IMR-90 (cell line): ENCODE data around the gene GJC2. TPM values are rescaled to one million over a fixed set of nuclear protein-coding genes. Genes with fewer than 3 reads are reported as not detected.

Experiments used
- ATAC-seq: fragments of 200-7000 bp; cut with Tn5 transposase; 2 replicates; pipeline ENCODE4 v1.9.1; 2020; ENCODE audit warnings: low read depth, mild to moderate bottlenecking, moderate library complexity
- BruUV-seq: library from RNA; stranded (reverse); fragments of 400-500 nt; replicated peaks from 2 replicates; lab custom pipeline; 2021; lab: Mats Ljungman, UMichigan
- CTCF ChIA-PET: fragments of 300-600 bp; formaldehyde crosslinking; extraction: SDS; loops from one replicate; lab custom pipeline; 2021; ENCODE audit warnings: antibody characterized with exemption; lab: Yijun Ruan, JAX
- POLR2A ChIA-PET: fragments of 300-600 bp; sonication (Branson Sonifier 250); formaldehyde crosslinking; loops from one replicate; lab custom pipeline; 2022; ENCODE audit warnings: antibody characterized with exemption; ENCODE audit not compliant: unreplicated experiment; lab: Charles Lee
- DNase-seq: peaks from one replicate; pipeline ENCODE4 v3.0.0; 2013
- H2AFZ ChIP-seq: replicated peaks from 2 replicates; pipeline ENCODE3; 2013; ENCODE audit warnings: low read length, mild to moderate bottlenecking; ENCODE audit not compliant: poor library complexity
- H2AK5ac ChIP-seq: 2 replicates; pipeline ENCODE4 v1.6.1; 2013; ENCODE audit warnings: low read depth, low read length, inconsistent platforms
- H2AK9ac ChIP-seq: replicated peaks from 2 replicates; pipeline ENCODE3; 2013; ENCODE audit warnings: mild to moderate bottlenecking, low read depth, low read length, moderate library complexity; ENCODE audit not compliant: poor library complexity
- H2BK120ac ChIP-seq: 2 replicates; pipeline ENCODE4 v1.6.1; 2013; ENCODE audit warnings: low read depth, low read length, inconsistent platforms
- H2BK15ac ChIP-seq: 3 replicates; pipeline ENCODE4 v1.6.1; 2013; ENCODE audit warnings: low read depth, low read length, inconsistent platforms
- H2BK20ac ChIP-seq: 2 replicates; pipeline ENCODE4 v1.6.1; 2013; ENCODE audit warnings: low read depth, mild to moderate bottlenecking, inconsistent platforms, low read length, moderate library complexity
- H2BK5ac ChIP-seq: 2 replicates; pipeline ENCODE4 v1.6.1; 2013; ENCODE audit warnings: mild to moderate bottlenecking, low read depth, low read length, inconsistent platforms; ENCODE audit not compliant: poor library complexity, severe bottlenecking
- H3K14ac ChIP-seq: replicated peaks from 2 replicates; pipeline ENCODE4 v1.6.1; 2013; ENCODE audit warnings: low read depth, low read length, inconsistent platforms
- H3K18ac ChIP-seq: 2 replicates; pipeline ENCODE4 v1.6.1; 2013; ENCODE audit warnings: low read depth, low read length, control low read depth
- H3K23ac ChIP-seq: 2 replicates; pipeline ENCODE4 v1.6.1; 2013; ENCODE audit warnings: low read depth, low read length, inconsistent platforms
- H3K27ac ChIP-seq: 2 replicates; pipeline ENCODE4 v1.5.1; 2013; ENCODE audit warnings: mild to moderate bottlenecking, control low read depth, low read length; ENCODE audit not compliant: insufficient read depth
- H3K27me3 ChIP-seq: 2 replicates; pipeline ENCODE4 v1.6.1; 2013; ENCODE audit warnings: low read length; ENCODE audit not compliant: control insufficient read depth, insufficient read depth
- H3K36me3 ChIP-seq: 2 replicates; pipeline ENCODE4 v1.6.1; 2013; ENCODE audit warnings: low read length, mixed read lengths; ENCODE audit not compliant: control insufficient read depth, insufficient read depth
- H3K4ac ChIP-seq: 2 replicates; pipeline ENCODE4 v1.6.1; 2013; ENCODE audit warnings: low read depth, low read length, inconsistent platforms
- H3K4me1 ChIP-seq: 2 replicates; pipeline ENCODE4 v1.6.1; 2013; ENCODE audit warnings: low read length, mixed read lengths; ENCODE audit not compliant: control insufficient read depth, insufficient read depth
- H3K4me2 ChIP-seq: 2 replicates; pipeline ENCODE4 v1.6.1; 2013; ENCODE audit warnings: low read depth, mild to moderate bottlenecking, control low read depth, low read length, moderate library complexity
- H3K4me3 ChIP-seq: 2 replicates; pipeline ENCODE4 v1.5.1; 2013; ENCODE audit warnings: low read depth, mild to moderate bottlenecking, control low read depth, low read length, moderate library complexity; ENCODE audit not compliant: insufficient read depth
- H3K56ac ChIP-seq: 2 replicates; pipeline ENCODE4 v1.6.1; 2013; ENCODE audit warnings: low read length, inconsistent platforms; ENCODE audit not compliant: insufficient read depth; ENCODE audit errors: extremely low read depth
- H3K79me1 ChIP-seq, 2 experiments: 2 replicates each; pipeline ENCODE4 v1.6.1; 2013; ENCODE audit warnings: low read length in 2 of 2, inconsistent platforms in 1 of 2, low read depth in 1 of 2
- H3K9ac ChIP-seq: 2 replicates; pipeline ENCODE4 v1.6.1; 2013; ENCODE audit warnings: low read depth, low read length, control low read depth
- H3K9me1 ChIP-seq: 2 replicates; pipeline ENCODE4 v1.6.1; 2013; ENCODE audit warnings: low read length, inconsistent platforms; ENCODE audit not compliant: insufficient read depth
- H3K9me3 ChIP-seq: 2 replicates; pipeline ENCODE4 v1.6.1; 2013; ENCODE audit warnings: low read length; ENCODE audit not compliant: control insufficient read depth, insufficient read depth
- H4K20me1 ChIP-seq: 2 replicates; pipeline ENCODE4 v1.6.1; 2013; ENCODE audit warnings: low read length, inconsistent platforms; ENCODE audit not compliant: insufficient read depth
- H4K5ac ChIP-seq: 2 replicates; pipeline ENCODE4 v1.6.1; 2013; ENCODE audit warnings: mild to moderate bottlenecking, low read depth, low read length, control low read depth
- H4K8ac ChIP-seq, 2 experiments: 2 replicates each; pipeline ENCODE4 v1.6.1; 2013; ENCODE audit warnings: low read depth in 2 of 2, low read length in 2 of 2, control low read depth in 1 of 2, inconsistent platforms in 1 of 2
- H4K91ac ChIP-seq: 2 replicates; pipeline ENCODE4 v1.6.1; 2013; ENCODE audit warnings: low read depth, low read length, inconsistent platforms; ENCODE audit not compliant: insufficient read depth
- BHLHE40 ChIP-seq: fragments of 150-350 bp; IDR thresholded peaks from 2 replicates; pipeline ENCODE4 v1.6.1; 2016; ENCODE audit warnings: mild to moderate bottlenecking, low read depth, low read length
- CEBPB ChIP-seq: IDR thresholded peaks from 2 replicates; pipeline ENCODE4 v1.6.1; 2012; ENCODE audit warnings: low read depth, low read length, improper control_type of control experiment
- CHD1 ChIP-seq: IDR thresholded peaks from 2 replicates; pipeline ENCODE4 v1.6.1; 2012; ENCODE audit warnings: low read depth, low read length, improper control_type of control experiment
- FOS ChIP-seq: fragments of 150-350 bp; IDR thresholded peaks from 2 replicates; pipeline ENCODE4 v1.6.1; 2016; ENCODE audit warnings: low read depth, low read length
- MAFK ChIP-seq: IDR thresholded peaks from 2 replicates; pipeline ENCODE4 v1.6.1; 2012; ENCODE audit warnings: low read depth, low read length, improper control_type of control experiment
- MAZ ChIP-seq: IDR thresholded peaks from 2 replicates; pipeline ENCODE4 v1.6.1; 2012; ENCODE audit warnings: low read depth, mild to moderate bottlenecking, low read length, improper control_type of control experiment, moderate library complexity, borderline replicate concordance
- MXI1 ChIP-seq: IDR thresholded peaks from 2 replicates; pipeline ENCODE4 v1.6.1; 2012; ENCODE audit warnings: low read depth, mild to moderate bottlenecking, low read length, moderate library complexity, borderline replicate concordance
- NFE2L2 ChIP-seq: fragments of 150-350 bp; IDR thresholded peaks from 2 replicates; pipeline ENCODE4 v1.6.1; 2016; ENCODE audit warnings: low read depth, mild to moderate bottlenecking, low read length
- POLR2A ChIP-seq: IDR thresholded peaks from 2 replicates; pipeline ENCODE4 v1.6.1; 2012; ENCODE audit warnings: mild to moderate bottlenecking, low read depth, low read length
- RAD21 ChIP-seq: IDR thresholded peaks from 2 replicates; pipeline ENCODE4 v1.6.1; 2012; ENCODE audit warnings: low read length, improper control_type of control experiment
- RCOR1 ChIP-seq: IDR thresholded peaks from 2 replicates; pipeline ENCODE4 v1.6.1; 2012; ENCODE audit warnings: mild to moderate bottlenecking, low read length, improper control_type of control experiment; ENCODE audit not compliant: insufficient replicate concordance
- RFX5 ChIP-seq: IDR thresholded peaks from 2 replicates; pipeline ENCODE4 v1.8.0; 2012; ENCODE audit warnings: low read depth, mild to moderate bottlenecking, low read length, moderate library complexity
- SMC3 ChIP-seq: fragments of 150-350 bp; IDR thresholded peaks from 2 replicates; pipeline ENCODE4 v1.6.1; 2016; ENCODE audit warnings: low read depth, mild to moderate bottlenecking, antibody characterized with exemption, low read length, moderate library complexity
- WGBS, 2 experiments: methylation state at CpG; one replicate each; pipeline versions ENCODE4 v1.1.5 to v1.1.7; 2013; ENCODE audit warnings: missing lambda C conversion rate in 2 of 2; ENCODE audit not compliant: insufficient read length in 1 of 2; ENCODE audit errors: extremely low coverage in 2 of 2; 5-methylcytosine and 5-hydroxymethylcytosine counted together
- dilution Hi-C: fragments of 300-500 bp; cut with HindIII; formaldehyde crosslinking; loops from one replicate; pipeline ENCODE4 v1.14.3; 2018; ENCODE audit warnings: low sequenced_read_pairs; ENCODE audit not compliant: unreplicated experiment
- in situ Hi-C: fragments of 300-500 bp; cut with MboI; formaldehyde crosslinking; loops from 3 replicates; pipeline ENCODE4 v1.14.3; 2019; ENCODE audit warnings: low sequenced_read_pairs, inconsistent platforms, mixed read lengths
- intact Hi-C: fragments of 100-400 bp; cut with micrococcal nuclease; formaldehyde crosslinking; loops from 2 replicates; pipeline ENCODE4 v1.10.0; 2022
- polyA plus RNA-seq, 3 experiments: library from polyadenylated mRNA; depleted of rRNA; stranded (reverse); fragments of >200 nt; gene quantifications; 2 replicates each; pipeline ENCODE4 v1.2.3, GENCODE V29; 2012; ENCODE audit warnings: low replicate concordance in 1 of 3
- total RNA-seq: library from RNA; depleted of rRNA; stranded (reverse); fragments of >200 nt; gene quantifications from 2 replicates; pipeline ENCODE4 v1.2.3, GENCODE V29; 2012
- TF ChIP-seq, protein P1 (sequence below): fragments of 150-350 bp; IDR thresholded peaks from 2 replicates; pipeline ENCODE4 v1.6.1; 2016; ENCODE audit warnings: low read depth, mild to moderate bottlenecking, low read length, moderate library complexity, borderline replicate concordance
- TF ChIP-seq, protein P2 (sequence below): conservative IDR thresholded peaks from 2 replicates; pipeline ENCODE4 v1.5.1; 2012; ENCODE audit warnings: mild to moderate bottlenecking, low read depth, low read length, improper control_type of control experiment
- TF ChIP-seq, protein P3 (sequence below): fragments of 150-350 bp; IDR thresholded peaks from 2 replicates; pipeline ENCODE4 v1.6.1; 2017; ENCODE audit warnings: mild to moderate bottlenecking, antibody characterized with exemption, low read length, low read depth

Gene GJC2
- total and polyA plus RNA-seq, 2 of the 4 experiments (the other 2 are of a cell fraction), result 1.1 to 1.7 TPM

DNA sequence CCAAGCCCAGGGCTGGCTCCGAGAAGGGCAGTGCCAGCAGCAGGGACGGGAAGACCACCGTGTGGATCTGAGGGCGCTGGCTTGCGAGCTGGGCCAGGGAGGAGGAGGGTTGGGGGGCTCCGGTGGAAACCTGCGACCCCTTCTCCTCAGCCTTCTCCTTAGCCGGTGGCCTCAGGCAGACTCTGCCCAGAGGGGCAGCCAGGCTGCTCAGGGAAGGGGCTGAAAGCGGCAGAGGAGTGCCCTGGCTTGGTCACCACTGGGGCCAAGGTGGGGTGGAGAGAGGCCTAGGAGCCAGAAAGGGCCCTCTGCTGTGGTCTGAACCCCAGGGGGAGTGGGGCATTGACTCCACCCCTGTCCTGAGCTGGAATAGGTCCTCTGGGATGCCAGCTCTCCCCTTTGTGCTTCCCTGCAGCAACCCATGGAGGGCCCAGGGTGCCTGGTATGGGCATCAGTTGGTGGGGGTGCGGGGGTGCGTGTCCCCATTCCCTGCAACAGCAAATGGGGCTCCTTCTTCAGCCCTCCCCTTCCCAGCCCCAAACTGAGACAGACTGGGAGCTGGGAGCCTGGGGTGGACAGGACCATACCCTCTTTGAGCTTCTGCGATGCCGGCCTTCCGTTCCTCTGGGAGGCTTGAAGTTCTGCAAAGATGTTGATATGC is 9.4 kb downstream of the GJC2 start:
- Histone ChIP-seq H3K56ac (no peak overlapping the region), H4K5ac (no peak overlapping the region), H3K9me3 (no peaks in the 10 kb centered on the region), H3K14ac (no peak overlapping the region), H3K4me2 (no peak overlapping the region), H2AK5ac (no peak overlapping the region), H2BK15ac (no peak overlapping the region), H2BK20ac (no peak overlapping the region), H3K23ac (no peak overlapping the region), H3K9me1 (peaks cover 14% of the 10 kb centered on the region; the same call in 1 of the 2 replicates), H3K9ac (no peak overlapping the region), H4K91ac (no peak overlapping the region), H4K8ac (no peak overlapping the region), H3K4ac (no peak overlapping the region), H2BK120ac (no peak overlapping the region), H4K20me1 (no peaks in the 10 kb centered on the region; the same call in 1 of the 2 replicates), H3K18ac (no peak overlapping the region), H3K79me1 (peaks cover 5 to 8% of the 10 kb centered on the region in 2 experiments; a peak in 3 of 4 replicates), H3K36me3 (no peaks in the 10 kb centered on the region), H2AFZ (no peak overlapping the region), H3K4me3 (no peak overlapping the region), H2AK9ac (no peak overlapping the region), H3K4me1 (peaks cover 6% of the 10 kb centered on the region), H3K27ac (no peak overlapping the region), H2BK5ac (no peak overlapping the region), H3K27me3 (no peaks in the 10 kb centered on the region)
- dilution Hi-C loops (no loop called here), in situ Hi-C loops (no loop called here), intact Hi-C loops (no loop called here)
- no peak for DNase-seq
- TF ChIP-seq, protein P1, sequence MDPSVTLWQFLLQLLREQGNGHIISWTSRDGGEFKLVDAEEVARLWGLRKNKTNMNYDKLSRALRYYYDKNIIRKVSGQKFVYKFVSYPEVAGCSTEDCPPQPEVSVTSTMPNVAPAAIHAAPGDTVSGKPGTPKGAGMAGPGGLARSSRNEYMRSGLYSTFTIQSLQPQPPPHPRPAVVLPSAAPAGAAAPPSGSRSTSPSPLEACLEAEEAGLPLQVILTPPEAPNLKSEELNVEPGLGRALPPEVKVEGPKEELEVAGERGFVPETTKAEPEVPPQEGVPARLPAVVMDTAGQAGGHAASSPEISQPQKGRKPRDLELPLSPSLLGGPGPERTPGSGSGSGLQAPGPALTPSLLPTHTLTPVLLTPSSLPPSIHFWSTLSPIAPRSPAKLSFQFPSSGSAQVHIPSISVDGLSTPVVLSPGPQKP, result no peak
- TF ChIP-seq SMC3 (no peak), MAFK (no peak), CHD1 (no peak), CEBPB (no peak), MAZ (no peak), FOS (no peak), NFE2L2 (no peak), RCOR1 (no peak), MXI1 (no peak), POLR2A (no peak), BHLHE40 (no peak), RAD21 (no peak), RFX5 (no peak)
- TF ChIP-seq, protein P2, sequence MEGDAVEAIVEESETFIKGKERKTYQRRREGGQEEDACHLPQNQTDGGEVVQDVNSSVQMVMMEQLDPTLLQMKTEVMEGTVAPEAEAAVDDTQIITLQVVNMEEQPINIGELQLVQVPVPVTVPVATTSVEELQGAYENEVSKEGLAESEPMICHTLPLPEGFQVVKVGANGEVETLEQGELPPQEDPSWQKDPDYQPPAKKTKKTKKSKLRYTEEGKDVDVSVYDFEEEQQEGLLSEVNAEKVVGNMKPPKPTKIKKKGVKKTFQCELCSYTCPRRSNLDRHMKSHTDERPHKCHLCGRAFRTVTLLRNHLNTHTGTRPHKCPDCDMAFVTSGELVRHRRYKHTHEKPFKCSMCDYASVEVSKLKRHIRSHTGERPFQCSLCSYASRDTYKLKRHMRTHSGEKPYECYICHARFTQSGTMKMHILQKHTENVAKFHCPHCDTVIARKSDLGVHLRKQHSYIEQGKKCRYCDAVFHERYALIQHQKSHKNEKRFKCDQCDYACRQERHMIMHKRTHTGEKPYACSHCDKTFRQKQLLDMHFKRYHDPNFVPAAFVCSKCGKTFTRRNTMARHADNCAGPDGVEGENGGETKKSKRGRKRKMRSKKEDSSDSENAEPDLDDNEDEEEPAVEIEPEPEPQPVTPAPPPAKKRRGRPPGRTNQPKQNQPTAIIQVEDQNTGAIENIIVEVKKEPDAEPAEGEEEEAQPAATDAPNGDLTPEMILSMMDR, result no peak
- TF ChIP-seq, protein P3, sequence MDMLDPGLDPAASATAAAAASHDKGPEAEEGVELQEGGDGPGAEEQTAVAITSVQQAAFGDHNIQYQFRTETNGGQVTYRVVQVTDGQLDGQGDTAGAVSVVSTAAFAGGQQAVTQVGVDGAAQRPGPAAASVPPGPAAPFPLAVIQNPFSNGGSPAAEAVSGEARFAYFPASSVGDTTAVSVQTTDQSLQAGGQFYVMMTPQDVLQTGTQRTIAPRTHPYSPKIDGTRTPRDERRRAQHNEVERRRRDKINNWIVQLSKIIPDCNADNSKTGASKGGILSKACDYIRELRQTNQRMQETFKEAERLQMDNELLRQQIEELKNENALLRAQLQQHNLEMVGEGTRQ, result no peak
- POLR2A ChIA-PET, result no interaction called here
- no TSS peak for BruUV-seq
- WGBS, 2 experiments, result no CpG with 5 or more reads among the region's 14 CpGs
- CTCF ChIA-PET, result no interaction called here
- ATAC-seq, result no peak
